Spleen (tissue), 7 donors: ENCODE measurements around the gene NLRP4.

Experiments
- CTCF ChIP-seq, 11 experiments: fragments of 200-600 bp in 7 of 11; fragments of 450-650 bp in 4 of 11; sonication (generic) in 4 of 11; IDR thresholded peaks in 8 of 11; conservative IDR thresholded peaks in 3 of 11; 1 replicate in 7 of 11; 2 replicates in 4 of 11; pipeline versions ENCODE4 v1.4.0 to v1.8.0; 2016 to 2021; ENCODE audit warnings: antibody characterized with exemption in 11 of 11, inconsistent platforms in 4 of 11, mild to moderate bottlenecking in 1 of 11
- POLR2A ChIP-seq, 3 donors: fragments of 450-650 bp; IDR thresholded peaks; one replicate each; pipeline ENCODE4 v1.5.1; 2017; ENCODE audit warnings: antibody characterized with exemption in 3 of 3, mild to moderate bottlenecking in 1 of 3
- POLR2AphosphoS5 ChIP-seq, 3 donors: sonication (generic); formaldehyde crosslinking; IDR thresholded peaks; one replicate each; pipeline ENCODE4 v1.5.1; 2017; ENCODE audit warnings: antibody characterized with exemption in 3 of 3
- donor health status: DM: no; HTN: no; CAD: no; lungs with moderate emphysema.
- donor health status: DM: no; HTN: no; CAD: no.
- donor health status: DM: no; HTN: no; CAD: no.

DNA sequence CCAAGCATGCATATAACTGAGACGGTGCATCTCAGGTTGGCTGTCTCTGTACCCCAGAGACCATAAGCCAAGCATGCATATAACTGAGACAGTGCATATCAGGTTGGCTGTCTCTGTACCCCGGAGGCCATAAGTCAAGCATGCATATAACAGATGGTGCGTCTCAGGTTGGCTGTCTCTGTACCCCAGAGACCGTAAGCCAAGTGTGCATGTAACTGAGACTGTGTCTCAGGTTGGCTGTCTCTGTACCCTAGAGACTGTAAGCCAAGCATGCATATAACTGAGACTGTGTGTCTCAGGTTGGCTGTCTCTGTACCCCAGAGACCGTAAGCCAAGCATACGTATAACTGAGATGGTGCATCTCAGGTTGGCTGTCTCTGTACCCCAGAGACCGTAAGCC, 30.8 kb downstream of the NLRP4 start:
- TF ChIP-seq POLR2A (IDR thresholded peaks at IDR 0.05) (no peak), POLR2AphosphoS5 (IDR thresholded peaks at IDR 0.05) (no peak), CTCF (IDR thresholded peaks at IDR 0.05 in 8 of 11, conservative IDR thresholded peaks at IDR 0.05 in 3 of 11) (no peak)
